ENCODE data around the gene C3orf18. TPM values are rescaled to one million over a fixed set of nuclear protein-coding genes. Genes with fewer than 3 reads are reported as not detected.

Gene C3orf18
- total RNA-seq, 1 donor from 2014 or later, result 12.7 TPM

DNA sequence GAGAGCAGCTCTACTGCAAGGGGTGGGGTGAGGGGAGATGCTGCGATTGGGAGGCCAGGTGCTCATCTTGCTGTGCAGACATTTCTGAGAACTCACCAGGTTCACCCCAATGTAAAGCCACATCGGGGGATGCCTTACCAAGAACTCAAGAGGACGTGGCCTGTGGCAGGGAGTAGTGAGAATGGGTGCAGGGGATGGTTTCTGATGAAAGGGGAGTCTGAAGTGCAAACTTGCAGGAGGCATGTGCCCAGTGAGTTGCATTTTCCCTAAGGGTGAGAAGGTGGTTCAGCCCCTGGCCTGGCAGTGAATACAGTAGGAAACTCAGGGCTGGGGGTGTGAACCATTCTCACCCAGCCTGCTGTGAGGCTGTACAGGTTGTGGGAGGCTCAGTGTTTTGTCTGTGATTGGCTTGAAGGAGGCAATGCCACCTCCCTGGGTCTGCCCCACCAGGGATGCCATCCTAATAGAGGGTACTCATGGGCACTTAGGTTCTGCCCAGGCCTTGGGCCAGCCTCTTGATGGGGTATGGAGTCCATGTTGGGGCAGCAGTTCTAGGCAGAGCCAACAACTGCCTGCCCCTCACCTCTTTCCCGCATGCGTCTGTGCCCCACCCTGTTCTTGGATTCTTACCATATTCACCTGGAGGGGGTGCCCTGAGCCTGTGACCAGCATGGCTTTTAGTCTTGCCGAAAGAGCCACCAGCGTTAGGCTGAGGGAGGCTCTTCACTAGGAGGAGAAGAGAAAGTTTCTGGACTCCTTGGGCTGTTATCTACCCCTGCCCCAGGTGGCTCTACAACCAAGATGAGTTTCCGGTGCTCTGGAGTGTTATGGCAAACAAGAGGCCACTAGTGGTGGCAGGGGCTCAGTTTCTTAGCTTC lies 6.3 kb upstream of the C3orf18 start:
- no peaks in the 10 kb centered on the region for H3K27me3 Mint-ChIP-seq (ENCODE audit: low read depth)
- peaks cover 14% of the 10 kb centered on the region for H3K4me1 Mint-ChIP-seq
- no peak for DNase-seq (ENCODE audit: low read depth, low spot score)
- no peaks in the 10 kb centered on the region for H3K9me3 Mint-ChIP-seq
- H3K4me3 Mint-ChIP-seq, result no peak overlapping the region
- TF ChIP-seq, protein P1, sequence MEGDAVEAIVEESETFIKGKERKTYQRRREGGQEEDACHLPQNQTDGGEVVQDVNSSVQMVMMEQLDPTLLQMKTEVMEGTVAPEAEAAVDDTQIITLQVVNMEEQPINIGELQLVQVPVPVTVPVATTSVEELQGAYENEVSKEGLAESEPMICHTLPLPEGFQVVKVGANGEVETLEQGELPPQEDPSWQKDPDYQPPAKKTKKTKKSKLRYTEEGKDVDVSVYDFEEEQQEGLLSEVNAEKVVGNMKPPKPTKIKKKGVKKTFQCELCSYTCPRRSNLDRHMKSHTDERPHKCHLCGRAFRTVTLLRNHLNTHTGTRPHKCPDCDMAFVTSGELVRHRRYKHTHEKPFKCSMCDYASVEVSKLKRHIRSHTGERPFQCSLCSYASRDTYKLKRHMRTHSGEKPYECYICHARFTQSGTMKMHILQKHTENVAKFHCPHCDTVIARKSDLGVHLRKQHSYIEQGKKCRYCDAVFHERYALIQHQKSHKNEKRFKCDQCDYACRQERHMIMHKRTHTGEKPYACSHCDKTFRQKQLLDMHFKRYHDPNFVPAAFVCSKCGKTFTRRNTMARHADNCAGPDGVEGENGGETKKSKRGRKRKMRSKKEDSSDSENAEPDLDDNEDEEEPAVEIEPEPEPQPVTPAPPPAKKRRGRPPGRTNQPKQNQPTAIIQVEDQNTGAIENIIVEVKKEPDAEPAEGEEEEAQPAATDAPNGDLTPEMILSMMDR (conservative IDR thresholded peaks at IDR 0.05), result no peak
- H3K36me3 Mint-ChIP-seq (ENCODE audit: low read depth), result no peaks in the 10 kb centered on the region
- H3K27ac Mint-ChIP-seq (ENCODE audit: unreplicated experiment), result no peak overlapping the region

DNA sequence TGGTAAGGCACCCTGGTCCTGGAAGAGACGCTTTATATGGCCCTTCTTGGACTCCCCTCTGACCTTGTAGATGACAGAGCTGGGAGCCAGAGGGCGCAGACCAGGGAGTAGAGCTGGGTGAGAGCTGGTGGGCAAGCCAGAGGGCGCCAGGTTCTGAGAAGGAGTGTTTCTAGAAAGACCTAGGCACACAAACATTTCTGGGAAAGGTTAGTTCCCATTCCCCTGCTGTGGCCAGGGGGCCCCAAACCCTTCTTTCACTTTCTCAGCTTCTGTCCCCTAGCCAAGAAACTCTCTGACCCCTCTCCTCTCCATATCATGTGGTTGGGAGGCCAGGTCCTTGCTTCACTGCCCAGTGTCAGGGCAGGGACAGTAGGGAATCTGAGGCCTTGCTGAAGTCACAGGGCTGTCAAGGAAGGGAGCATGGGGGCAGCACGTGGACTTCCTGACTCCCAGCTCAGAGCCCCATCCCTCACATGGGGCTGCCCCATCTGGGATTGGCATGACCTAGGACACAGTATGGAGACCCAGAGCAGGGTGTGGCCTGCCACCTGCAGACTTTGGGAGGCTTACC lies 5.3 kb upstream of the C3orf18 start:
- DNase-seq (ENCODE audit: low read depth, low spot score), result no peak
- no peak overlapping the region for H3K4me3 Mint-ChIP-seq
- no peaks in the 10 kb centered on the region for H3K36me3 Mint-ChIP-seq (ENCODE audit: low read depth)
- TF ChIP-seq, protein P1 (conservative IDR thresholded peaks at IDR 0.05), result no peak
- peaks cover 17% of the 10 kb centered on the region for H3K4me1 Mint-ChIP-seq
- H3K27me3 Mint-ChIP-seq (ENCODE audit: low read depth), result no peaks in the 10 kb centered on the region
- H3K9me3 Mint-ChIP-seq, result no peaks in the 10 kb centered on the region
- no peak overlapping the region for H3K27ac Mint-ChIP-seq (ENCODE audit: unreplicated experiment)

DNA sequence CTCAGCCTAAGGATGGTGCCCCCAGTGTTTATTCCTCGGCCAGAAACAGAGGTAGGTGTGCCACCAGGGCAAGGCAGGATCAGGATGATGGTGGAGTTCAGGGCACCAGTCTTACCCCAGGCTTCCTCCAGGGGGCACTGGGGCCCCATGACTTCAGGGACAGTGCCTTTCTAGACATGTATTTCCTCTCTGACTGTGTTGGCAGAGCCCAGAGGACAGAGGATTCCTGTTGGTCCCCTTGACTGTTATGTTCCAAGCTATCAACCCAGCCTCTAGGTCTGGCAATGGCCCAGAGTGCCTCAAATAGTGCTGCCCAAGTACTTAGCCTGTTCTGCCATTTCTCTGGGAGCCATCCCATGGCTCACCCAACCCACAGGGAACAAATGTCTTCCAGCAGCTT lies 4.6 kb upstream of the C3orf18 start:
- peak; percentile 52 for DNase-seq (ENCODE audit: low read depth, low spot score)
- no peaks in the 10 kb centered on the region for H3K9me3 Mint-ChIP-seq
- no peaks in the 10 kb centered on the region for H3K36me3 Mint-ChIP-seq (ENCODE audit: low read depth)
- peak overlapping the region; percentile 85 for H3K4me3 Mint-ChIP-seq
- peak overlapping the region; percentile 62 for H3K27ac Mint-ChIP-seq (ENCODE audit: unreplicated experiment)
- peaks cover 21% of the 10 kb centered on the region for H3K4me1 Mint-ChIP-seq
- no peaks in the 10 kb centered on the region for H3K27me3 Mint-ChIP-seq (ENCODE audit: low read depth)
- TF ChIP-seq, protein P1 (conservative IDR thresholded peaks at IDR 0.05), result peak; percentile 80

DNA sequence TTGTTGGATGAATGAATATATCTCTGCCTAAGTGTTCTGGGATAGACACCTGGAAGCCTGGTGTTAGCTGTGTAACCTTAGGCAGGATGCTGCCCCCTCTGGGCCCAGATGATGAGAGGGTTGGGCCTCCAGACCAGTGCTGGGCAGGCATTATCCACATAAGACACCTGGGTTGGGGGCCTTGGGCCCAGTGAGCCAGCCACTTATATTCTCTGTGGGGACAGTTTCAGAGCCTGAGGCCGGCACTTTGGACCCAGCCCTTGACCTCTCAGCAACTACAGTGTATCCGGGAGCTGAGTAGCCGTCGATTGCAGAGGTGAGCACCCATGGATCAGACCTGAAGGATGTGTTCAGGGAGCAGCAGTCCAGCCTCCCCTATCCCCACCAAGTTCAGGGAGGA lies 3.9 kb upstream of the C3orf18 start:
- Mint-ChIP-seq H3K36me3 (ENCODE audit: low read depth) (no peaks in the 10 kb centered on the region), H3K27ac (ENCODE audit: unreplicated experiment) (no peak overlapping the region), H3K27me3 (ENCODE audit: low read depth) (no peaks in the 10 kb centered on the region), H3K4me1 (peaks cover 24% of the 10 kb centered on the region), H3K9me3 (no peaks in the 10 kb centered on the region), H3K4me3 (peak overlapping the region; percentile 56)
- DNase-seq (ENCODE audit: low read depth, low spot score), result no peak
- TF ChIP-seq, protein P1 (conservative IDR thresholded peaks at IDR 0.05), result no peak

DNA sequence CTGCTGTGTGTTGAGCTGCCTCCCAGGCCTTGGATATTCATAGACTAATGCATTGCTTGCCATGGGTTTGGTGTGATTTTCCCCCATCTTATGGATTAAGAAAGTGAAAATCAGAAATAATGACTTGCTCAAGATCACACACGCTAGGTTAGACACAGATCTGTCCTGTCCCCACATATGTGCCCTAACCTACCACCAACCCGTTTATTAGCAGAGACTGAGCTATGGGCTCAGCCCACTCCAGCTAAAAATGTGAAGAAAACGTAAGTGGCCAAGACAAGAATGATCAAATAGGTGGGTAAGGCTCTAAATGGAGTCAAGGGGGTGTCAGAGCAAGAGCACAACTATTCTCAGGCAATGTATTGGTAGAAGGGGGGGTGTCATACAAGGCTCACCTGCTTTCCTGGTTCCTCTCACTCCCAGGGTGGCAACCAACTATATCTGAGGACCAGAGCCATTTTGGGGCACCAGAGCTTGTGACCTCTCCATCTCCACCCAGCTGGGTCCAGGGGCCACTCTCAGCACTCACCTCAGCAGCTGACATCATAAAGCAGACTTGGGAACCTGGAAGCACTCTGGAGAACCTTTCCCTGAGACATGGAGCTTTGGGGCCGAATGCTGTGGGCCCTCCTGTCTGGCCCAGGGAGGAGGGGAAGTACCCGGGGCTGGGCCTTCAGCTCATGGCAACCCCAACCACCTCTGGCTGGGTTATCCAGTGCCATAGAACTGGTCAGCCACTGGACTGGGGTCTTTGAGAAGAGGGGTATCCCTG lies 3.1 kb upstream of the C3orf18 start:
- Mint-ChIP-seq H3K27ac (ENCODE audit: unreplicated experiment) (no peak overlapping the region), H3K4me1 (peaks cover 27% of the 10 kb centered on the region), H3K9me3 (no peaks in the 10 kb centered on the region), H3K4me3 (peak overlapping the region; percentile 98), H3K36me3 (ENCODE audit: low read depth) (no peaks in the 10 kb centered on the region), H3K27me3 (ENCODE audit: low read depth) (no peaks in the 10 kb centered on the region)
- no peak for DNase-seq (ENCODE audit: low read depth, low spot score)
- TF ChIP-seq, protein P1 (conservative IDR thresholded peaks at IDR 0.05), result no peak

Data from neural crest cell (in vitro differentiated cells).